Stimulated activated CD8-positive, alpha-beta memory T cell treated with anti-CD3 and anti-CD28 coated beads, Interleukin-2, amount 100 ng/mL, for 1 hour (primary cell): ENCODE results near the gene ASMTL.
"Not testable (repeated sequence)": the region's sequence is repeated elsewhere in the genome, so short reads cannot be mapped to it uniquely, and the experiment has no call there.

ENCODE experiments used
- DNase-seq, 2 donors: peaks; one replicate each; pipeline ENCODE4 v3.0.0-alpha.2; 2020; ENCODE audit warnings: low read depth in 2 of 2

ASMTL gene

DNA sequence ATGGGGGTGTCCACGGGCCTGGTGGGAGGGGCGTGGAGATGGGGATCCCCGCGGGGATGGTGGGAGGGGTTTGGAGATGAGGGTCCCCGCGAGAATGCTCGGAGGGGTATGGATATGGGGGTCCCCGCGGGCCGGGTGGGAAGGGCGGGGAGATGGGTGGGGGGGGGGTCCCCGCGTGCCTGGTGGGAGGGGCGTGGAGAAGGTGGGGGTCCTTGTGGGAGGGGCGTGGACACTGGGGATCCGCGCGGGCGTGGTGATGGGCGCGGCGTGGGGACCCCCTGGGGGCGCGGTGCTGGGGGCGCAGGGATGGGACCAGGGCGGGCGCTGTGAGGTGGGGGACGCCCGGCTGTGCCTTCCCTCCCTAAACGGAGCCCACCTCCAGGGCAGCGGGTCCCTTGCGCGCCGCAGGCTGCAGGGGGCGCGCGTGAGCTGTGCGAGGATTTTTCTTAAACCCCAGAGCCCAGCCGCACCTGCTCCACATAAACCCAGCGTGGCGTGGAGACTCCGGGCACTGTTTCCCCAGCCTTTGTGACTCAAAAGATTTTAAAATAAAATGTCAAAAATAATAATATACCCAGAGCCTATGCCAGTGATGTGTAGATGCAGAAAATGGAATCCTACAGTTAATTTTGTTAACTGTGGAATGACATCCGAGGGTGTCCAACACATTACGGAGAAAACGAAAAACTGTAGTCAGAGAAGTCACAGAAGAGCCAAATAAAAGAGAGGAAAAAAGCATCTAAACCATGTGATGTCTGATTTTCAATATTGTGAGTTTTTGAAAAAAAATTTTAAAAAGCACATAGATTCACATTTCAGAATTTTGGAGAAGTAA lies 1.5 kb upstream of the ASMTL start:
- DNase-seq: peak; percentile 85 to 88

- peak in 1 of 2 donors; percentile 46 for DNase-seq
These were observed 680 bp upstream of the ASMTL start for GRCh38 chrX:1453395-1453783.

DNA sequence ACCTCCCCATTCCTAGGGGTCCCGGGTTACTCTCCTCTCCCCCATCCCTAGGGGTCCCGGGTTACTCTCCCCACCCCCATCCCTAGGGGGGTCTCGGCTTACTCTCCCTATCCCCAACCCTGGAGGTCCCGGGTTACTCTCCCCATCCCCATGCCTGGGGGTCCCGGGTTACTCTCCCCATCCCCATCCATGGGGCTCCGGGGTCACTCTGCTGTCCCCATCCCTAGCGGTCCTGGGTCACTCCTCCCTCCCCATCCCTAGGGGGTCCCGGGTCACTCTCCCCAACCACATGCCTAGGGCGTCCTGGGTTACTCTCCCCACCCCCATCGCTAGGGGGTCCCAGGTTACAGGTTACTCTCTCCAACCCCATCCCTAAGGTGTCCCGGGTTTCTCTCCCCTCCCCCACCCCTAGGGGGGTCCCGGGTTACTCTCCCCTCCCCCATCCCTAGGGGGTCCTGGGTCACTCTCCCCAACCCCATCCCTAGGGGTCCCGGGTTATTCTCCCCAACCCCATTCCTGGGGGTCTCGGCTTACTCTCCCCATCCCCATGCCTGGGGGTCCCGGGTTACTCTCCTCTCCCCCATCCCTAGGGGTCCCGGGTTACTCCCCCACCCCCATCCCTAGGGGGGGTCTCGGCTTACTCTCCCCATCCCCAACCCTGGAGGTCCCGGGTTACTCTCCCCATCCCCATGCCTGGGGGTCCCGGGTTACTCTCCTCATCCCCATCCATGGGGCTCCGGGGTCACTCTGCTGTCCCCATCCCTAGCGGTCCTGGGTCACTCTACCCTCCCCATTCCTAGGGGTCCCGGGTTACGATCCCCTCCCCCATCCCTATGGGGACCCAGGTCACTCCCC lies 821 bp downstream of the ASMTL start:
- DNase-seq: no peak

DNA sequence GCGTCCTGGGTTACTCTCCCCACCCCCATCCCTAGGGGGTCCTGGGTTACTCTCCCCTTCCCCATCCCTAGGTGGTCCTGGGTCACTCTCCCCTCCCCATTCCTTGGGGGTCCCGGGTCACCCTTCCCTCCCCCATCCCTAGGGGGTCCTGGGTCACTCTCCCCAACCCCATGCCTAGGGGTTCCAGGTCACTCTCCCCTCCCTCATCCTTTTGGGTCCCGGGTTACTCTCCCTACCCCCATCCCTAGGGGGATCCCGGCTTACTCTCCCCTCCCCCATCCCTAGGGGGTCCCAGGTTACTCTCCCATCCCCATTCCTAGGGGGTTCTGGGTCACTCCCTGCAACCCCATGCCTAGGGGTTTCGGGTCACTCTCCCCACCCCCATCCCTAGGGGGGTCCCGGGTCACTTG lies 1.5 kb downstream of the ASMTL start:
- DNase-seq: no peak

DNA sequence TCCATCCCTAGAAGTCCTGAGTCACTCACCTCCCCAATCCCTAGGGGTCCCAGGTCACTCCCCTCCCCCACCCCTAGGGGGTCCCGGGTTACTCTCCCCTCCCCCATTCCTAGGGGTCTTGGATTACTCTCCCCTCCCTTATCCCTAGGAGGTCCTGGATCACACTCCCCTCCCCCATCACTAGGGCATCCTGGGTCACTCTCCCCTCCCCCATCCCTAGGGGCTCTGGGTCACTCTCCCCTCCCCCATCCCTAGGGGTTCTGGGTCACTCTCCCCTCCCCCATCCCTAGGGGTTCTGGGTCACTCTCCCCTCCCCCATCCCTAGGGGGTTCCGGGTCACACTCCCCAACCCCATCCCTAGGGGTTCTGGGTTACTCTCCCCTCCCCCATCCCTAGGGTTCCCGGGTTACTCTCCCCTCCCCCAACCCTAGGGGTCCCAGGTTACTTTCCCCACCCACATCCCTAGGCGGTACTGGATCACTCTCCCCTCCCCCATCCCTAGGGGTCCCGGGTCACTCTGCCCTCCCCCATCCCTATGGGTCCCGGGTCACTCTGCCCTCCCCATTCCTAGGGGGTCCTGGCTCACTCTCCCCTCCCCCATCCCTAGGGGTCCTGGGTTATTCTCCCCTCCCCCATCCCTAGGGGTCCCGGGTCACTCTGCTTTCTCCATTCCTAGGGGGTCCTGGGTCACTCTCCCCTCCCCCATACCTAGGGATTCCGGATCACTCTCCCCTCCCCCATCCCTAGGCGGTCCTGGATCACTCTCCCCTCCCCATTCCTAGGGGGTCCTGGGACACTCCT lies 2.1 kb downstream of the ASMTL start:
- no peak for DNase-seq

DNA sequence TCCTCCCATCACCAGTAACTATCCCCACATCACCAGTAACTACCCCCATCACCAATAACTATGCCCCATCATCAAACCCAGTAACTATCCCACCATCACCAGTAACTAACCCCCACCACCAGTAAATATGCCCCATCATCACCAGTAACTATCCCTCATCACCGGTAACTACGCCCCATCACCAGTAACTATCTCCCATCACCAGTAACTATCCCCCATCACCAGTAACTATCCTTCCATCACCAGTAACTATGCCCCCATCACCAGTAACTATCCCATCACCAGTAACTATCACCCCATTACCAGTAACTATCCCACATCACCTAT lies 2.9 kb downstream of the ASMTL start:
- no peak for DNase-seq

DNA sequence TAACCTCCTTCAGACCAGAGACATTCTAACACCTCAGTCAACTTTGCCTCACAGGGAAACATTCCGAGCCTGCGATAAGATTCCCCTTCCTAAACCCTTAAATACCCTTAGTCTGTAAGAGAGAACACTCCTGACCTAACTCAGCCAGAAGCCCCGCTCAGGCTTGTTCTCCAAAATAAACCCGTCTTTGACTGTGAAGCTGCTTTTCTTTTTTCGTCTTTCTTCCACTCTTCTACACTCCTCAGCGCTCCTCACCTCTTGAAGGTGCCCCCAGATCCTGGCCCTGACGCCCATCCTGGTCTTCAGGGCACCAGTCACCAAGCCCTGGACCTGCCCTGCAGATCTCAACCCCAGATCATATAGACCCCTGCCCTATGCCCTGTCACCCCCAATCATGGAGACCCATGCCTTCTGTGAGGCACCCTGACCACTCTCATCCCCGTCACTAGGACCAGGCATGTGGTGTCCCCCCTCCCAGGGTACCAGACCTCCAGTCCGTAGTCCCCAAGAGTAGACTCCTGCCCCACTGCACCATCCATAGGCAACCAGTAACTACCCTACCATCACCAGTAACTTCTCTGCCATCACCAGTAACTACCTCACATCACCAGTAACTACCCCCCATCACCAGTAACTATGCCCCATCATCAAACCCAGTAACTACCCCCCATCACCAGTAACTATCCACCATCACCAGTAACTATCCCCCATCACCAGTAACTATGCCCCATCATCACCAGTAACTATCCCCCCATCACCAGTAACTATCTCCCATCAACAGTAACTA lies 3.5 kb downstream of the ASMTL start:
- DNase-seq: no peak

GRCh38 chrX:1448573-1449001 lies 4.1 kb downstream of the ASMTL start:
- DNase-seq: not testable (repeated sequence)

GRCh38 chrX:1447969-1448572 lies 4.6 kb downstream of the ASMTL start:
- not testable (repeated sequence) for DNase-seq

- DNase-seq: not testable (repeated sequence)
These were observed 5.4 kb downstream of the ASMTL start for GRCh38 chrX:1446984-1447968.

GRCh38 chrX:1444561-1445500 lies 7.9 kb downstream of the ASMTL start:
- DNase-seq: no peak

GRCh38 chrX:1443496-1444075 lies 9.1 kb downstream of the ASMTL start:
- no peak for DNase-seq

DNA sequence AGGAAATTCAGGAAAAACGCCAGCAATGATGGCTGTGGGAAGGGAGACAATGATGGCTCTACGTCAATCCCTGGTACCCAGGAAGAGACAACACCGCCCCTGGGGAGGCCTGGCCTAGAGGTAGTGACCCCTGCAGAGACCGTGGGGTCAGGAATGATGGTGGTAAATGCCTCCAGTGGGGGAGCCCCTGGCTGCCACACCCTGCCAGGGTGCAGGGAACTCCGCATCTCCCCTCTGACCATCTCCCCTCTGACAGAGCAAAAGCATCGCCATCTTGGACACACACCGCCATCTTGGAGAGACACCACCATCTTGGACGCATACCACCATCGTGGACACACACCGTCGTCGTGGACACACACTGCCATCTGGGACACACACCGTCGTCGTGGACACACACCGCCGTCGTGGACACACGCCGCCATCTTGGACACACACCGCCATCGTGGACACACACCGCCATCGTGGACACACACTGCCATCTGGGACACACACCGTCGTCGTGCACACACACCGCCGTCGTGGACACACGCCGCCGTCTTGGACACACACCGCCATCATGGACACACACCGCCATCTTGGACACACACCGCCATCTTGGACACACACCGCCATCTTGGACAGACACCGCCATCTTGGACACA lies 9.9 kb downstream of the ASMTL start:
- no peak for DNase-seq

DNA sequence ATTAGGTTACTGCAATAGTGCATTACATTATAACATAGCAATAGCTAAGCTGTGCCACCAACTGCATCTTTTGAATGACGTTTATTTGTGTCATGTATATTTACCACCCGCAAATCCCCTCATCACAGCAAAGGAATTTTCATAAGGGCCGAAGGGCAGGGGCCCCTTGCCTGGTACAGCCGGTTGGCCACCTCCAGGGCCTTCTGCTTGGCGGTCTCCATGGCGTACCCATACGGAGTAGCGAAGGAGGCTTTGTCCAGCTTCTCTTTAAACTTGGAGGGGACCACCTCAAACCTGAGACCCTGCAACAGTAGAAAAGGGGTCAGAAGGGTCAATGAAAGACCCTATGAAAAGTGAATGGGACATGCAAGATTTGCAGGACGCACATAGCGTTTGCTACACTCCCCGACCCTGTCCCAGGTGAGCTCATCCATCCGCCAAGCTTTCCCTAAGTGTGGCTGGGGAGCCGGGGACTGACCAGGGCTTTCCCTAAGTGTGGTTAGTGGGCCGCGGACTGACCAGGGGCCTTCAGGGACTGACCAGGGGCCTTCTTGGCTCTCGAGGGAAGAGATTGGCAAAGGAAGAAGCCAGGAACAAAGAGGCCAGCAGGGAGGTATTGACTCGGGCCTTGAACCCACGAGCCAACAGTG lies 10.6 kb downstream of the ASMTL start:
- DNase-seq: no peak

DNA sequence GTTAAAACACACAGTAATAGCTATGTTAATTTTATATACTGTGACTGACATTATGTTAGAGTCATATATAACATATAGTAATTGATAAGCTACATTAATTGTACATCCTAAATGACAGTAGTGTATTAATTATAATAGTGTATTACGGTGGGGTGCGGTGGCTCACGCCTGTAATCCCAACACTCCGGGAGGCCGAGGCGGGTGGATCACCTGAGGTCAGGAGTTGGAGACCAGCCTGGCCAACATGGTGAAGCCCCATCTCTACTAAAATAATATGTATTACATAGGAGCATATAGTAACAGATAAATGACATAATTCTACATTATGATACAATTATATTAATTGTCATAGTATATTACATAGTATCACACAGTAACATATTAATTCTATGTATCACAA lies 12.2 kb downstream of the ASMTL start:
- DNase-seq: no peak

DNA sequence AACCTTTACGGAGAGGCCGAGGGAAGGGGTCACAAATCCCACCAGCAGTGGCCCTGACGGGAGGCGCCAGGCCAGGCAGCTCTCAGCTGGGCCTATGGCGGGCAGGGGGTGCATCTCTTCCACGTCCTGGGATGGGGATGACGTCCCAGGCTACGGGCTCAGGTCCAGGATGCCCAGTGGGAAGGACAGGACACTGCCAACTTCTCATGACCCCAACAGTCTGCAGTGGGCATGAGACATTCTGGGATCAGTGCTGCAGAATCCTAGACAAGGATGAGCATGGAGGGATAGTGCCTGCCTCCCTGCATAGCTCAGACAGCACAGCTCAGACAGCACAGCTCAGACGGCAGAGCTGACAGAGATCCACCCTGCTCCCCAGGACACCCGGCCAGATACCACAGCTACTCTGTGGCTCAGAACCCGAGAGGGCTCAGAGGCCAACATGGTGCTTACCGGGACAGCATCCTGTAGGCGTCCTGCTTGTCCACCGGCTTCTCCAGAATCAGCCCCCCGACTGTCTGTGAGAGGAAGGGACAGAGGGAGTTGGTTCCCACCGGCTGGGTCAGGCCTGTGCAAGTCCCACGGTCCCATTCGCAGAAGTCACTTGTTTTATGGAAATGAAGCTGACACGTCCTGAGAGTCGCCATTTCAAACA lies 17.3 kb downstream of the ASMTL start:
- DNase-seq: no peak

DNA sequence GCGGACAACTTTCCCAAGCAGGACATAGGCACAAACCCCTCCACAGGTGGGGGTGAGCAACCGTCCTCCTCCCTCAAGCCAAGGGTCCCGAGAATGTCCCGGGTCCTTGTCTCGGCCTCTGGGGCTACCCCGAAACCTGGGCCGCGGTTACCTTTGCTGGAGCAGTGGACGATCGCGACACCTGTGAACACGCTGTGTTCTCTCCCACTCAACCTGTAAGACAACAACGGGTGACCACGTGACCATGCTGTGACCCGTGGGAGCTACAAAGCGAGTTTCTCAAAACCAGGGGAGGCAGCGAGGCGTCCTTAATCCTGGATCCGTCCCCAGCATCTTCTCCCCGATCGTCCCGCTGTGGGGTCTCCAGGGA lies 17.9 kb downstream of the ASMTL start:
- DNase-seq: no peak
